ENCODE data around the gene NAA15.
"Not testable (repeated sequence)": the region's sequence is repeated elsewhere in the genome, so short reads cannot be mapped to it uniquely, and the experiment has no call there.

NAA15 gene

DNA sequence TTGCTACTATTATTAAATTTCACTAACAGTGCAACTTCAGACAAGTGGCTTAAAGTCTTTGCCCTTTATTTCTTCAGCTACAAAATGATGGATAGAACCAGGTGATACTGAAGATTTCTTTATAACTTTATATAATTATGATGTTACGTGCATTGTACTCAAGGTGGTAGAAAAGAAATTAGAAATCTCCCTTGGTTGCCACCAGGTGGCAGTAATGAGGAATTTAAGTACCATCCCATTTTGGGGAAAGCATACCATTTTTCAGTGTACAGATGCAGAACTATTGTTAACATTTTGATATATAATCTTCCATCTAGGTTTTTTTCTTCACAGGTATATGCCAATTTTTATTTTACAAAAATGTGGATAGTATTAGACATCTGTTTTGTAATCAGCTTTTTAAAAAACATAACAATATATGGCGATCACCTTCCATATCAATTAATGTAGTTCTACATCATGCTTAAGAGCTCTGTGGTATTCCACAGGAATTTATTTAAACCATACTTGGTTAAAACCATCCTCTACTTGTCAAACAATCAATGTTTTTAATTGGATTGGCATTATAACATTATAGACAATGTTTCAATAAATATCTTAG is 114.9 kb downstream of the NAA15 start:
- DNase-seq (ENCODE audit: low read depth in 2 of 2): peak; percentile 77 to 79
- H3K4me3 ChIP-seq (replicated peaks in 1 of 2; ENCODE audit: low read depth in 2 of 2, low read length in 2 of 2): no peak overlapping the region
- peak; percentile 59 for TF ChIP-seq CTCF (IDR thresholded peaks at IDR 0.05; ENCODE audit: low read depth, low read length)

DNA sequence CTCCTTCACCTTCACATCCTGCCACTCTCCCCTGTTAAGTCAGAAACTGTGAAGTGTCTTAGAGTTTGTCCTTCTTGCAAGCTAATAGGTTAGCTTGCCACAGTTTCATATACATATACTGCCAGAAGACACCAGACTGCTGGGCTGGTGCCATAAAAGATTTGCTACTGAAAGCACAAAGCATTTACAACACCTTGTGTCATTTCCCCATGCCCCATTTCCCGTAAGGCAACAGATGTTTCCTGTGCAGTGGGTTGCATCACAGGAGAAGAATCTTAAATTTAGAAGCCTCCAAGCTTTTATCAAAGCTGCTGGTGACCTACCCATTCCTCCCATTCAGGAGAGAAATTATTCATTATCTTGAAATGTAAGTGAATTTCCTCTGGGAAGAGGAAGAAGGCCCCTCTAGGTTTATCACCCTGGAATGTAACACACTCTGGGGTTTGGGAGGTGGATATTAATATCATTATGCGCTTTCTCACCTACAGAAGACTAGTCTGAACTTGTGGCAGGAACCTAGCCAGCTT is 118.1 kb downstream of the NAA15 start:
- DNase-seq (ENCODE audit: low read depth in 2 of 2): peak; percentile 90 to 95
- TF ChIP-seq CTCF (IDR thresholded peaks at IDR 0.05; ENCODE audit: low read depth, low read length): no peak
- no peak overlapping the region for H3K4me3 ChIP-seq (replicated peaks in 1 of 2; ENCODE audit: low read depth in 2 of 2, low read length in 2 of 2)

DNA sequence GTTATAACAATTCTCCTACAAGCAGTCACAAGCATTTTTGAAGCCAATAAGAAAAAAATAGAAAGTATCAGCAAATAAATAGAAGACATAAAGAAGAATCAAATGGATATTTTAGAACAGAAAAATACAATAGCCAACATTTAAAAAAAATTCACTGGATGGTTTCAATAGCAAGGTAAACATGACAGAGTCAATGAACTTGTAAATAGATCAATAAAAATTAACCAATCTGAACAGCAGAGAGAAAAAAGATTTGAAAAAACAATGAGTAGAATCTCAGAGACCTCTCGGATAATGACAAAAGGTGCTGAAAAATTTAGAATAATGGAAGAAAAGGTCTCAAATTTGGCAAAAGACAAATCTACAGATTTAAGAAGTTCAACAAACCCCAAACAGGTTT is 119.3 kb downstream of the NAA15 start:
- no peak for DNase-seq (ENCODE audit: low read depth in 2 of 2)
- H3K4me3 ChIP-seq (replicated peaks in 1 of 2; ENCODE audit: low read depth in 2 of 2, low read length in 2 of 2): no peak overlapping the region
- no peak for TF ChIP-seq CTCF (IDR thresholded peaks at IDR 0.05; ENCODE audit: low read depth, low read length)

- TF ChIP-seq CTCF (IDR thresholded peaks at IDR 0.05; ENCODE audit: low read depth, low read length): no peak
- H3K4me3 ChIP-seq (replicated peaks in 1 of 2; ENCODE audit: low read depth in 2 of 2, low read length in 2 of 2): no peak overlapping the region
- DNase-seq (ENCODE audit: low read depth in 2 of 2): no peak
These were observed 134.8 kb downstream of the NAA15 start for GRCh38 chr4:139436122-139436521.

- no peak for TF ChIP-seq CTCF (IDR thresholded peaks at IDR 0.05; ENCODE audit: low read depth, low read length)
- DNase-seq (ENCODE audit: low read depth in 2 of 2): no peak
- H3K4me3 ChIP-seq (replicated peaks in 1 of 2; ENCODE audit: low read depth in 2 of 2, low read length in 2 of 2): no peak overlapping the region
These were observed 136.8 kb downstream of the NAA15 start for GRCh38 chr4:139438141-139438540.

GRCh38 chr4:139441029-139441428 is 139.7 kb downstream of the NAA15 start:
- TF ChIP-seq CTCF (IDR thresholded peaks at IDR 0.05; ENCODE audit: low read depth, low read length): no peak
- DNase-seq (ENCODE audit: low read depth in 2 of 2): no peak
- H3K4me3 ChIP-seq (replicated peaks in 1 of 2; ENCODE audit: low read depth in 2 of 2, low read length in 2 of 2): no peak overlapping the region

DNA sequence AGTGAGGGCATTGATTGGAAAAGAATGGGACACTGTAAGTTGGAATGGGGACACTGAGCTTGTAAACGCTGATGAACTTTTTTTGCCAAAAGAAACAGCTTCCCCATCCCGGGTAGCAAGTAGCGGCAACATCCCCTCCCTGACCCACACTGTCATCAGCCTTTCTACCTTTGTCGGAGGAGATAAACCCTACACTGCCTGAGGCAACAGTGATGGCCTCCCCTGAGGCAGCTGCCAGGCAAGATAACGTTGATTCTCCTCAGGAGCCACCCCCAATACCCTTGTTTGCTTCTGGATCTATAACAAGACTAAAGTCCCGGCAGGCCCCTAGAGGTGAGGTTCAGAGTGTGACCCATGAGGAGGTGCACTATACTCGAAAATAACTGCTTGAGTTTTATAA is 142.4 kb downstream of the NAA15 start:
- no peak for TF ChIP-seq CTCF (IDR thresholded peaks at IDR 0.05; ENCODE audit: low read depth, low read length)
- no peak overlapping the region for H3K4me3 ChIP-seq (replicated peaks in 1 of 2; ENCODE audit: low read depth in 2 of 2, low read length in 2 of 2)
- DNase-seq (ENCODE audit: low read depth in 2 of 2): no peak

DNA sequence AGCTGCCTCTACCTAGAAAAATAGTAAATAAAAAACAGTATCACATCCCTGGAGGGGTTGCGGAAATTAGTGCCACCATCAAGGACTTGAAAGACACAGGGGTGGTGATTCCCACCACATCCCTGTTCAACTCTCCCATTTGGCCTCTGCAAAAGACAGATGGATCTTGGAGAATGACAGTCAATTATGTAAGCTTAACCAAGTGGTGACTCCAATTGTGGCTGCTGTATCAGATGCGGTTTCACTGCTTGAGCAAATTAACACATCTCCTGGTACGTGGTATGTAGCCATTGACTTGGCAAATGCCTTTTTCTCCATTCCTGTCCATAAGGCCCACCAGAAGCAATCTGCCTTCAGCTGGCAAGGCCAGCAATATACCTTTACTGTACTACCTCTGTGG is 143.6 kb downstream of the NAA15 start:
- DNase-seq (ENCODE audit: low read depth in 2 of 2); H3K4me3 ChIP-seq (replicated peaks in 1 of 2; ENCODE audit: low read depth in 2 of 2, low read length in 2 of 2): not testable (repeated sequence)

- not testable (repeated sequence) for H3K4me3 ChIP-seq (replicated peaks in 1 of 2; ENCODE audit: low read depth in 2 of 2, low read length in 2 of 2); DNase-seq (ENCODE audit: low read depth in 2 of 2)
These were observed 145.8 kb downstream of the NAA15 start for GRCh38 chr4:139447078-139447477.

All from cardiac fibroblast (primary cell).